AG04449 (cell line): ENCODE measurements around the gene ADORA1.

Experiments used
- CTCF ChIA-PET: fragments of 350-600 bp; formaldehyde crosslinking; extraction: SDS; loops from one replicate; lab custom pipeline; 2021; ENCODE audit warnings: antibody characterized with exemption; lab: Yijun Ruan, JAX
- POLR2A ChIA-PET: fragments of 400-600, 350-600 bp; formaldehyde crosslinking; extraction: SDS; loops from one replicate; lab custom pipeline; 2020; ENCODE audit warnings: antibody characterized with exemption, inconsistent platforms; lab: Yijun Ruan, JAX
- DNase-seq: peaks from one replicate; pipeline ENCODE4 v3.0.0-alpha.2; 2010; ENCODE audit warnings: low read depth, low spot score
- H3K4me3 ChIP-seq: 2 replicates; pipeline ENCODE4 v1.5.1; 2011; ENCODE audit warnings: low read depth, mild to moderate bottlenecking, control low read depth, low read length
- TF ChIP-seq, protein P1 (sequence below): IDR thresholded peaks from one replicate; pipeline ENCODE4 v1.5.1; 2011; ENCODE audit warnings: mild to moderate bottlenecking, moderate library complexity, low read length, control low read depth, inconsistent platforms; ENCODE audit not compliant: insufficient read depth; ENCODE audit errors: missing control alignments

The ADORA1 gene

DNA sequence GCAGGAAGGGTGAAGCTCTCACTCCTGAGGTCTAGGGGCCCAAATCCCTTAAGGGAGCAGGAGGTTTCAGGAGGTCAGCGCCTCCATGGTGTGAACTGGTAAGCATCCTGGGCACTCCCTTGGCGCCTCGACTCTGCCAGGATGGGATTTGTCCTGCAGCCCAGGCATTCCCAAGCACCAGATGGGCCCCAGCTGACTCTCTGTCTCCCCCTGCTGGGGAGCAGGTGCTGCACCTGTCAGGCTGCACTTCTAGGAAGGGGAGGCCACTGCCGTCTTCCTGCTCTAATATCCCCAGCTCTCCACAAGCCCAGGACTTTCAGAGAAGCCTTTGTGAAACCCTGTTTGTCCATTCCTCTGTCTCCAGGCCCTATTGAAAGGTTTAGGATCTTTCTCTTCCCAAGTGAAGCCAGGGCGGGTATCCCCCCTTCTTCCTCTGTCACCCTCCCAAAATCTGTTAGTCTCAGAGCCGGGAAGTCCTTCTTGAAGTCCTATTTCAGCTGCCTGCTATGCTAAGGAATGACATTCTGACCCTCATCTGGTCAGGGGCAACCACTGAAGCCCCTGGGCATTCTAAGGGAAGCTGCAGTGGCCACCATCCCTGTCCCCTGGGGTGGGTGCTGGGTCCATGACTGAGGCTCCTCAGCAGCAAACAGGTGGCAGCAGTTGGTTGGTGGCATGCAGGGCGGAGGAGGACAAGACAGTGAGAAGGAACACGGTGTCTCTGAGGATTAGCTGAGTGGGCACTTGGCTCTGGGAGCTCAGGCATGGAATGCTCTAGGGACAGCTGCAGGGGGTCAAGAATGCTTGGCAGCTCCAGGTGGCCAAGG, 44.9 kb downstream of the ADORA1 start:
- CTCF ChIA-PET = interaction anchor here (0.6 to 15.2 kb wide), 35 partner anchors 11 to 170 kb away, joined by 3 to 209 read pairs (median 6); partner anchors contain the start of genes ADORA1 and CHI3L1
- no peak overlapping the region for H3K4me3 ChIP-seq
- POLR2A ChIA-PET = no interaction called here
- no peak for DNase-seq
- TF ChIP-seq, protein P1, sequence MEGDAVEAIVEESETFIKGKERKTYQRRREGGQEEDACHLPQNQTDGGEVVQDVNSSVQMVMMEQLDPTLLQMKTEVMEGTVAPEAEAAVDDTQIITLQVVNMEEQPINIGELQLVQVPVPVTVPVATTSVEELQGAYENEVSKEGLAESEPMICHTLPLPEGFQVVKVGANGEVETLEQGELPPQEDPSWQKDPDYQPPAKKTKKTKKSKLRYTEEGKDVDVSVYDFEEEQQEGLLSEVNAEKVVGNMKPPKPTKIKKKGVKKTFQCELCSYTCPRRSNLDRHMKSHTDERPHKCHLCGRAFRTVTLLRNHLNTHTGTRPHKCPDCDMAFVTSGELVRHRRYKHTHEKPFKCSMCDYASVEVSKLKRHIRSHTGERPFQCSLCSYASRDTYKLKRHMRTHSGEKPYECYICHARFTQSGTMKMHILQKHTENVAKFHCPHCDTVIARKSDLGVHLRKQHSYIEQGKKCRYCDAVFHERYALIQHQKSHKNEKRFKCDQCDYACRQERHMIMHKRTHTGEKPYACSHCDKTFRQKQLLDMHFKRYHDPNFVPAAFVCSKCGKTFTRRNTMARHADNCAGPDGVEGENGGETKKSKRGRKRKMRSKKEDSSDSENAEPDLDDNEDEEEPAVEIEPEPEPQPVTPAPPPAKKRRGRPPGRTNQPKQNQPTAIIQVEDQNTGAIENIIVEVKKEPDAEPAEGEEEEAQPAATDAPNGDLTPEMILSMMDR = peak; percentile 91

DNA sequence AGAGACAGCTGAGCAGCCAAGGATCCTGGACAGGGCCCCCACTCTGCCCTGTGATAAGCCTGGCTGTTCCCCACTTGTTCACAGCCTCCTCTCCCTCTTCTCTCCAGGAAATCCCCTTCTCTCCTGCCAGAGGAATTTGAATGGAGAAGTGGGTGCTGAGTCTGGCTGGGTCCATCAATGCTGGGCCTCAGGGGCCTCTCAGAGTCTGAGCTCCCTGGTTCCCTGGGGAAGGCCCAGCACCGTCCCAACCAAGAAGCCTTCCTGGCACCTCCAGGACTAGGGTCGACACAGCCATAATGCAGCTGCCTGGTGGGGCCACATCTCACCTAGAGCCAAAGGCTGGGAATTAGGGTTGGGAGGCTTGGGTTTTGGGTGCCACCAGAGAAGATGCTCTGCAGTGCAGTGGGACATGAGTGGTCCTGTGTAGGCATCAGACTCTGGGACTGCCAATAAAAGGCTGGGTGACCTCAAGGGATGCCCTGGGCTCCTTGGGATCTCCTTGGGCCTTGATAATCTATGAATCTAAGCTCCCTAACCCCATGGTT, 45.6 kb downstream of the ADORA1 start:
- ChIA-PET CTCF (interaction anchor here (0.7 to 15.2 kb wide), 31 partner anchors 10 to 169 kb away, joined by 3 to 209 read pairs (median 8); partner anchors contain the start of genes ADORA1 and CHI3L1), POLR2A (no interaction called here)
- TF ChIP-seq, protein P1 = no peak
- no peak for DNase-seq
- H3K4me3 ChIP-seq = no peak overlapping the region

DNA sequence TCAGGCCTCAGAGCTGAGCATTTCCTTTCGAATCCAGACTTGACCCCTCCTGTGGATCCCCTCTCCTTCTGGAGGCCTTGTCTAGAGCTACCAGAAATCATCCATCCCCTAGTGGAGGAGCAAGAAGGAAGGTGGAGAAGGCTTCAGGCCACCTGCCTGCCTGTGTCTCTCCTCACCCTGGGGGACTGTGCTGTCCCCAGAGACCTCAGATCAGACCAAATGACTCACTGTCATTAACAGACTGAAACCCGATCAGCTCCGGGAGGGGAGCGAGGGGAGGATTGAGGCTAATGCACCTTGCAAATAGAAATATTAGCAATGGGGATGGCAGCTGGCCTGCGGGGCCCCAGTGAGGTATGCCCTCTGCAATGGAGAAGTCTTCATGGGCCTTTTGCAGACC, 46.0 kb downstream of the ADORA1 start:
- TF ChIP-seq, protein P1 = no peak
- no peak for DNase-seq
- CTCF ChIA-PET = interaction anchor here (0.7 to 15.2 kb wide), 22 partner anchors 10 to 169 kb away, joined by 3 to 209 read pairs (median 17); partner anchors contain the start of genes ADORA1 and CHI3L1
- POLR2A ChIA-PET = no interaction called here
- H3K4me3 ChIP-seq = no peak overlapping the region

DNA sequence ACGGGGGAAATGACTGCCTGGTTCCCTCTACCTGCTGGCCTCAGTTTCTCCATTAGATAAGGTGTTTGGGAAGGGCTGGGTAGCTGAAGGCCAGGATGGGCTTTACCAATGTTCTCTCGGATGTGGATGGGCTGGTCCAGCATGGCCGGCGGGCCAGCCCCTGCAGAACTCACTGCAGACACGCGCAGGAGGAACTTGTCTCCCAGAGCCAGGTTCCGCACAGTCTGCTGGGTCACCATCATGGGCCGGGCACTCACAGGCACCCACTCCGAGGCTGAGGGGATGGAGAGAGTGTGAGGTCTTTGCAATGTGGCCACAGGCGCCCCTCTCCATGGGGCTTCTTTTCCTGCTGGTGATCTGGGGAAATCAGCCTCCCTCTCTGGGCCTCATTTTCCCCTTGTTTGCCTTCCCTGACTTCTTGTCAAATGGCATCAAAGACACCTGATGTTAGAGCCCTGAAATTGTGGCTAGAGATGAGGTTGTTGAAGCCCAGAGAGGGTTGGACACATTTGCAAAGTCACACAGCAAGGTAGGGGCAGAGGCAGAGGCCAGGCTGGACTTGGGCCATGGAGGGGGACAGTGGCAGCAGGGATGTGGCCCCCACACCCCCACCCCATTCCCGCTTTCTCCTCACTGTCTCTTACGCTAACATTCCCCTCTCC, 46.9 kb downstream of the ADORA1 start:
- TF ChIP-seq, protein P1 = no peak
- DNase-seq = no peak
- no peak overlapping the region for H3K4me3 ChIP-seq
- POLR2A ChIA-PET = no interaction called here
- CTCF ChIA-PET = interaction anchor here (1.0 to 15.2 kb wide), 12 partner anchors 9 to 134 kb away, joined by 3 to 209 read pairs (median 31); partner anchors contain the start of genes ADORA1 and CHI3L1

DNA sequence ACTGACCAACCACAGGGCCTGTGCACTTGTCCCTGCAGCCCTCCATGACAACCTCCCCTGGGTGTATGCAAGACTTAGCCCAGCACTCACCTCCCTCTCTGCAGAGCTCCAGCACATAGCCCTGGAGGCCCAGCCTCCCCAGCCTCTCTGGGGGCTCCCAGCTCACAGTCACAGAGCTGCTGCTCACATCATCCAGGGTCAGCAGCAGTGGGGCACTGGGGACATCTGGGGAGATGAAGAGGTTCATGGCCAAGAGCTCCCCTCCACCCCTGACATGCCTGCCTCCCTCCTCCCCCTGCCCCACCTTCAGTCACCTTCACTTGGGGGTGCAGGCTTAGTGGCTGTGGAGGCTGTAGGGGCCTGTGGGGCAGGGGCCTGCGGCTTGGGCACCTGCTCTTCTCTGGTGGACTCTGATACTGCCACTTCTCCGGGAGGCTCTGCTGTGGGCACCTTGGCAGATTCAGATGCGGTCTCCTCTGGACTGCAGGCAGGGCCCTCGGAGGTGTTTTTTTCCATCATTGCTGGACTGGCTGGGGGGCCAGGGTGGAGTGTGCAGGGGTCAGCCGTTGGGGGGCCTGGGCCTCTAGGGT, 47.8 kb downstream of the ADORA1 start, which contains the start of gene MYBPH:
Gene MYBPH (minus strand): TSS at position 590 of the 590 bp plus-strand sequence. CDS start 71 bp downstream, at position 519.
- DNase-seq = no peak
- no peak within 1 kb of the TSS for H3K4me3 ChIP-seq
- TF ChIP-seq, protein P1 = no peak
- CTCF ChIA-PET = interaction anchor here (1.6 to 15.2 kb wide), 8 partner anchors 8 to 135 kb away, joined by 4 to 209 read pairs (median 62); partner anchors contain the start of gene CHI3L1
- POLR2A ChIA-PET = no interaction called here
